Spleen (tissue), 11 donors: ENCODE results near the gene ZMIZ1. TPM values are rescaled to one million over a fixed set of nuclear protein-coding genes. Genes with fewer than 3 reads are reported as not detected.

Experiments
- DNase-seq: peaks from one replicate; pipeline ENCODE4 v3.0.0-alpha.2; 2020
- H3K27ac ChIP-seq, 8 donors: fragments of 200-600 bp; sonication (generic) in 7 of 8; 1 replicate in 4 of 8; 2 replicates in 4 of 8; pipeline versions ENCODE4 v1.5.0 to v1.8.0; 2016 to 2021; ENCODE audit warnings: inconsistent platforms in 4 of 8, mild to moderate bottlenecking in 4 of 8, moderate library complexity in 1 of 8
- H3K27me3 ChIP-seq, 7 donors: fragments of 200-600 bp; sonication (generic) in 6 of 7; replicated peaks in 1 of 7; 1 replicate in 4 of 7; 2 replicates in 3 of 7; pipeline versions ENCODE4 v1.5.0 to v1.8.0; 2016 to 2021; ENCODE audit warnings: inconsistent platforms in 3 of 7, mild to moderate bottlenecking in 1 of 7
- H3K36me3 ChIP-seq, 6 donors: fragments of 200-600 bp; sonication (generic) in 5 of 6; 1 replicate in 4 of 6; 2 replicates in 2 of 6; pipeline versions ENCODE4 v1.5.0 to v1.8.0; 2016 to 2021; ENCODE audit warnings: inconsistent platforms in 2 of 6
- H3K4me1 ChIP-seq, 6 donors: fragments of 200-600 bp; sonication (generic) in 5 of 6; 1 replicate in 3 of 6; 2 replicates in 3 of 6; pipeline versions ENCODE4 v1.5.0 to v1.8.0; 2016 to 2021; ENCODE audit warnings: inconsistent platforms in 3 of 6
- H3K4me3 ChIP-seq, 8 donors: fragments of 200-600 bp; sonication (generic) in 7 of 8; 1 replicate in 4 of 8; 2 replicates in 4 of 8; pipeline versions ENCODE4 v1.5.0 to v1.8.0; 2016 to 2021; ENCODE audit warnings: inconsistent platforms in 4 of 8, mild to moderate bottlenecking in 4 of 8, moderate library complexity in 2 of 8
- H3K9me3 ChIP-seq, 8 donors: fragments of 200-600 bp; sonication (generic) in 7 of 8; 1 replicate in 4 of 8; 2 replicates in 4 of 8; pipeline versions ENCODE4 v1.5.0 to v1.8.0; 2016 to 2021; ENCODE audit warnings: inconsistent platforms in 4 of 8
- CTCF ChIP-seq, 11 experiments: fragments of 200-600 bp in 7 of 11; fragments of 450-650 bp in 4 of 11; sonication (generic) in 4 of 11; IDR thresholded peaks in 8 of 11; conservative IDR thresholded peaks in 3 of 11; 1 replicate in 7 of 11; 2 replicates in 4 of 11; pipeline versions ENCODE4 v1.4.0 to v1.8.0; 2016 to 2021; ENCODE audit warnings: antibody characterized with exemption in 11 of 11, inconsistent platforms in 4 of 11, mild to moderate bottlenecking in 1 of 11
- POLR2A ChIP-seq, 3 donors: fragments of 450-650 bp; IDR thresholded peaks; one replicate each; pipeline ENCODE4 v1.5.1; 2017; ENCODE audit warnings: antibody characterized with exemption in 3 of 3, mild to moderate bottlenecking in 1 of 3
- POLR2AphosphoS5 ChIP-seq, 3 donors: sonication (generic); formaldehyde crosslinking; IDR thresholded peaks; one replicate each; pipeline ENCODE4 v1.5.1; 2017; ENCODE audit warnings: antibody characterized with exemption in 3 of 3
- WGBS, 5 donors: extraction: QIAGEN DNeasy Blood & Tissue Kit in 3 of 5; methylation state at CpG; one replicate each; pipeline versions ENCODE4 v1.1.5 to v1.1.7; 2013 to 2018; 5-methylcytosine and 5-hydroxymethylcytosine counted together
- intact Hi-C: fragments of 100-400 bp; cut with DNase I; formaldehyde crosslinking; loops from one replicate; pipeline ENCODE4 v1.15.0; 2023; ENCODE audit warnings: low total_unique reads
- polyA plus RNA-seq, 3 donors: library from polyadenylated mRNA; stranded (reverse); fragments of 200-250 nt; gene quantifications; one replicate each; pipeline ENCODE4 v1.2.1, GENCODE V29; 2013
- total RNA-seq, 7 donors: library from RNA; depleted of rRNA in 3 of 7; stranded (reverse); fragments of >200 nt in 3 of 7; fragmentation: NEBNext Ultra II Directional in 4 of 7; extraction: Animal tissue kit (Norgen Biotek cat#: 25700) in 4 of 7; gene quantifications; one replicate each; pipeline versions ENCODE4 v1.1.0 to v1.2.1, GENCODE V29; 2016 to 2021
- donor health status: healthy with polysubstance abuse.
- donor health status: DM: no; HTN: no; CAD: no; lungs with moderate emphysema.
- donor health status: DM: no; HTN: no; CAD: no.
- donor health status: Bipolar disorder and iron deficiency.
- donor health status: healthy.
- donor health status: DM: no; HTN: no; CAD: no.
- donor health status: DM: yes; HTN: yes; CAD: no.

ZMIZ1 gene
- total and polyA plus RNA-seq, 10 donors = 10.7 to 210 (median 125) TPM

DNA sequence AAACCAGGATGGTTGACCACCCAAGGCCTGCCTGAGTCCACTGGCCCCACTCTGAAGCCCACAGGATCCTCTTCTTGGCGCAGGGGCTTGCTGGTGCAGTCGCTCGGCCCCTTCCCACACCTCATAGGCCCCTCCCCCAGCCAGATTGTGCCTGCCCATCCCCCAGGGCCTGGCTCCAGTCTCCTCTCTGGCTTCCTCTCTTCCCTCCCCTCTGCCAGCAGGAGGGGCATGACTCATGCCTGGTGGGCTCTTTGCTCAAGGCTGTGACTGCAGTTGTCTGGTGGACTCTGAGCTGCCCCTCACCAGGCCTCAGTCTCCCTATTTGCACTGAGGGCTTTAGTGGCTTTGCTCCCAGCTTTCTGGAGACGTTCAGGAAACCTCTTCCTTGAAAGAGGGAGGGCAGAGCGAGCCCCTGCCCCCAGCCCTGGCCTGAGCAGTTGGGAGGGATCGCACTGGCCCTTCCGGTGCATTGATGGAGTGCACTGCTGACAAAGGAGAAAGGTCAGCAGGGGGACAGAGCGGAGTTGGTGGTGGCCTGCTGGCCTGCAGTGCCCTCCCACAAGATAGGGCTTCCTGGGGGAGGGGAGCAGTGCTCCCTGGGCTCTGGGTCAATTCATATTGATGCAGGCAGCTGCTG is 60.7 kb downstream of the ZMIZ1 start:
- intact Hi-C loops = no loop called here
- H3K4me3 ChIP-seq = no peak overlapping the region
- H3K9me3 ChIP-seq = no peaks in the 10 kb centered on the region
- 26 to 64% (median 42%) methylated on average over 5 to 8 of the region's 8 CpGs for WGBS, 5 donors
- no peaks in the 10 kb centered on the region for H3K27me3 ChIP-seq
- peaks cover 0 to 46% (median 0%) of the 10 kb centered on the region in 6 donors for H3K36me3 ChIP-seq
- peaks cover 31 to 100% (median 78%) of the 10 kb centered on the region in 6 donors for H3K4me1 ChIP-seq
- DNase-seq = no peak
- TF ChIP-seq POLR2AphosphoS5 (IDR thresholded peaks at IDR 0.05) = peak; percentile 28 to 69 (median 67)
- TF ChIP-seq CTCF (IDR thresholded peaks at IDR 0.05 in 8 of 11, conservative IDR thresholded peaks at IDR 0.05 in 3 of 11) = no peak
- peak overlapping the region in 6 of 8 donors; percentile 60 to 95 (median 74) for H3K27ac ChIP-seq

DNA sequence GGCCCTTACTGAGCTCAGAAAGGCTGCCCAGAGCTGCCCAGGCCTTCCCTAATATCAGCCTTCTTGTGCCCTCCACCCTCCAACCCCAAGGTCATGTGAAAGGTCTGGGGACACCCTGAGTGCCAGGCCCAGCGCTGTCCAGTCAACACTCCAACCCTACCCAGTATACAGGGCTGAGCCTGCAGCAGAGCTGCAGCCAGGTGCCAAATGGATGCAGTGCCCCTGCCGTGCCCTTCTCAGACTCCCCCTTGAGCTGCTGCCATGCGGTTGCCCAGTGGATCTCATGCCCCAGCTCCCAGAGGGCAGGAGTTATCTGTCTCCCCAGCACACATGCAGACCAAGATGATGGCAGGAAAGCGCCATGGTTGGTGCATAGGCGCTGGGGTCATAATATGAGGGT is 61.5 kb downstream of the ZMIZ1 start:
- peaks cover 31 to 100% (median 78%) of the 10 kb centered on the region in 6 donors for H3K4me1 ChIP-seq
- 59 to 80% (median 73%) methylated on average over 2 to 5 of the region's 5 CpGs for WGBS, 5 donors
- TF ChIP-seq POLR2AphosphoS5 (IDR thresholded peaks at IDR 0.05) = peak in 1 of 3 donors; percentile 20
- no peak for TF ChIP-seq CTCF (IDR thresholded peaks at IDR 0.05 in 8 of 11, conservative IDR thresholded peaks at IDR 0.05 in 3 of 11)
- H3K27me3 ChIP-seq = no peaks in the 10 kb centered on the region
- no peaks in the 10 kb centered on the region for H3K9me3 ChIP-seq
- no peak for DNase-seq
- H3K36me3 ChIP-seq = peaks cover 0 to 38% (median 0%) of the 10 kb centered on the region in 6 donors
- intact Hi-C loops = no loop called here
- no peak overlapping the region for H3K4me3 ChIP-seq
- peak overlapping the region in 5 of 8 donors; percentile 60 to 95 (median 80) for H3K27ac ChIP-seq

GRCh38 chr10:79130846-79131245 is 62.1 kb downstream of the ZMIZ1 start:
- peaks cover 31 to 100% (median 79%) of the 10 kb centered on the region in 6 donors for H3K4me1 ChIP-seq
- H3K36me3 ChIP-seq = peaks cover 0 to 32% (median 0%) of the 10 kb centered on the region in 6 donors
- intact Hi-C loops = no loop called here
- TF ChIP-seq POLR2A (IDR thresholded peaks at IDR 0.05) (no peak), POLR2AphosphoS5 (IDR thresholded peaks at IDR 0.05) (no peak), CTCF (IDR thresholded peaks at IDR 0.05 in 8 of 11, conservative IDR thresholded peaks at IDR 0.05 in 3 of 11) (no peak)
- no peaks in the 10 kb centered on the region for H3K27me3 ChIP-seq
- WGBS, 5 donors = 68 to 86% (median 77%) methylated on average over 5 of the region's 5 CpGs
- H3K27ac ChIP-seq = peak overlapping the region in 4 of 8 donors; percentile 75 to 95 (median 85)
- H3K9me3 ChIP-seq = no peaks in the 10 kb centered on the region
- DNase-seq = no peak
- H3K4me3 ChIP-seq = no peak overlapping the region

DNA sequence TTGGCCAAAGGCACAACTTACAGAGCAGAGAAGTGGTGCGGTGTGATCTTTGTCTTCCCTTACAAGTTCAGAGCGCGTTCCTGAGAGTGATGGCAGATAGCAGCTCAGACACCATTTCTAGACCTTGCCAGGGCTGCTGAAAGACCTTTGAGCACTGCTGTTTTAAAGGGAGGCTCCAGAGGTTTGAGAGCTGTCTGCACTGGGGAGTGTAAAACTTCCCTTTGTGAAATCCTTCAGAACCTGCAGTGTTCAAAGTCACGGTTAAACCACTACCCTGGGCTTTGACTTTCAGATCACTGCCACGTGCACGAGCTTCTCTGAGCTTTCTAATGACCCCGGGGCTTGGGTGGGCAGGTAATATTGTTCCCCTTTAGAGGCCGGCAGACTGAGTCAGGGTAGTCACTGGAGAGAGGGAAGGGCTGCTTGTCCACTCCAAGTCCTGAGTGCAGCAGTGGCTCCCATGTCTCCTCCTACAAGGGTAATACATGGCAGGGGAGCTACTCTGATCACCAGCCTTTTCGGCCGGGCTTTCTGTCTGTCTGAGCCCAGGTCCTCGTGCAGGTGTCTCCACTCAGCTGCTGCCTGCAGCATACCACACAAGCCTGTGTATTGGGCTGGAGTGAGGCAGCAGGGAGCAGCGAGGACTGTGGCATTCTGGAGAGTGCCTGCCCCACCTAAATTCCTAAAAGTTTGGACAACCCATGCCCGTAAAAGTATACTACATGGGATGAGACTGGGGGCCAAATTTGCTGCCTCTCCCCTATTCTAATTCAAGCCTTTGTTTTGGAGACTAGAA is 63.3 kb downstream of the ZMIZ1 start:
- peak overlapping the region in 5 of 8 donors; percentile 75 to 95 (median 83) for H3K27ac ChIP-seq
- H3K4me1 ChIP-seq = peaks cover 37 to 100% (median 80%) of the 10 kb centered on the region in 6 donors
- no peaks in the 10 kb centered on the region for H3K27me3 ChIP-seq
- H3K9me3 ChIP-seq = no peaks in the 10 kb centered on the region
- WGBS, 5 donors = 47 to 66% (median 55%) methylated on average over 9 to 13 of the region's 13 CpGs
- TF ChIP-seq POLR2A (IDR thresholded peaks at IDR 0.05) (no peak), CTCF (IDR thresholded peaks at IDR 0.05 in 8 of 11, conservative IDR thresholded peaks at IDR 0.05 in 3 of 11) (no peak), POLR2AphosphoS5 (IDR thresholded peaks at IDR 0.05) (no peak)
- peaks cover 0 to 22% (median 0%) of the 10 kb centered on the region in 6 donors for H3K36me3 ChIP-seq
- intact Hi-C loops = no loop called here
- H3K4me3 ChIP-seq = no peak overlapping the region
- DNase-seq = no peak
